OCI-LY7 (cell line): ENCODE results near the gene CAPN8.

Experiments
- CTCF ChIP-seq: fragments of 200-600 bp; sonication (generic); conservative IDR thresholded peaks from 2 replicates; pipeline ENCODE4 v1.5.1; 2014; ENCODE audit warnings: mild to moderate bottlenecking, antibody characterized with exemption, low read length, moderate library complexity, mixed read lengths
- EZH2phosphoT487 ChIP-seq: fragments of 200-600 bp; sonication (generic); IDR thresholded peaks from 2 replicates; pipeline ENCODE4 v1.6.1; 2018; ENCODE audit warnings: low read depth, borderline replicate concordance, mild to moderate bottlenecking, mixed run types, antibody characterized with exemption, low read length, moderate library complexity, mixed read lengths

DNA sequence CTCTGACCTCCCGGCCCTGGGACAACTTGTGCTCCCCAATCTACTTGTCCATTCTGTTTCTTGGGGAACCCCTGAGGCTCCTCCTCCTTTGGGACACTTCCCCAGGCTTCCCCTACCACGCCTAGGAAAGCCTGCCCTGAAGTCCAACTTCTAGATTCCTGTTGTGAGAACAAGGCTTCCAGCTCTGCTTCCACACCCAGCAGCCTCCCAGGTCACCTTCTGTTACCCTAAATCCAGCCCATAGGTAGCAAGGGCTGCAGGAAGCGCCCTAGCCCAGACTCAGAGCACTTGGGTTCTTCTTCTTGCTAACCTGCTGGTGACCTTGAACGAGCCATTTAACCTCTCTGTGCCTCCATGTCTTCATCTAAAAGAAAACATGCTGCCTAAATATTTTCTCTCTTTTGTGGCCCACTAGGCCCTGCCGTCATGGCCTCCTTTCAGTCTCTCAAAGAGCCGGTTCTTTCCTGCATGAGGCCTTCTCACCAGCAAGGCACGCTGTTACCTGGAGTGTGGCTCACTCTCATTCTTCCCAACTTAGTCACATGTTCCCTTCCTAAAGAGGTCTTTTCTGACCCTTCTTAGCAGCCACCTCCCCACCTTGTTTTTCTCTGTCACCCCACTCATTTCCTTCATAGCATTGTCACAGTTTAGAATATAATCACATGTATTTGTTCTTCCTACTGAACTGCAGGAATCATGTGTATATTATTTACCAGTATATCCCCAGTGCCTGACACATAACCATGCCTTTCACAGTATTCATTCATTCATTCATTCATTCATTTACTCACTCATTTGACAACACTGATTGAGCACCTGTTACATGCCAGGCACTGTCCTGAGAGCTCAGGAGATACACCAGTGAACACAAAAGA is 48.3 kb upstream of the CAPN8 start:
- TF ChIP-seq CTCF (no peak), EZH2phosphoT487 (no peak)
